Measurements from ENCODE around the gene ADAMTS14. TPM values are rescaled to one million over a fixed set of nuclear protein-coding genes. Genes with fewer than 3 reads are reported as not detected.

The ADAMTS14 gene
- total RNA-seq, 1 donor from 2014 or later, result 0.53 TPM

- no peaks in the 10 kb centered on the region for H3K9me3 ChIP-seq
- no peak for DNase-seq
- no peak for ATAC-seq
- H3K27me3 ChIP-seq (ENCODE audit: low read depth), result no peaks in the 10 kb centered on the region
- H3K4me1 ChIP-seq, result no peaks in the 10 kb centered on the region
- no peak overlapping the region for H3K27ac ChIP-seq
- no peak for TF ChIP-seq CTCF (IDR thresholded peaks at IDR 0.05)
- intact Hi-C loops (cut with DNase I), result no loop called here
- no peaks in the 10 kb centered on the region for H3K36me3 ChIP-seq
- no peak overlapping the region for H3K4me3 ChIP-seq
Measured at GRCh38 chr10:70750156-70750703, 77.9 kb downstream of the ADAMTS14 start.

- Histone ChIP-seq H3K4me1 (no peaks in the 10 kb centered on the region), H3K9me3 (no peaks in the 10 kb centered on the region), H3K36me3 (no peaks in the 10 kb centered on the region), H3K27me3 (ENCODE audit: low read depth) (no peaks in the 10 kb centered on the region), H3K4me3 (no peak overlapping the region), H3K27ac (no peak overlapping the region)
- TF ChIP-seq CTCF (IDR thresholded peaks at IDR 0.05), result no peak
- ATAC-seq (no peak), DNase-seq (no peak)
- intact Hi-C loops (cut with DNase I), result no loop called here
Measured at GRCh38 chr10:70751356-70751755, 79.0 kb downstream of the ADAMTS14 start.

GRCh38 chr10:70751991-70752390 is 79.7 kb downstream of the ADAMTS14 start:
- DNase-seq, result no peak

GRCh38 chr10:70752571-70752970 is 80.3 kb downstream of the ADAMTS14 start:
- Histone ChIP-seq H3K4me1 (no peaks in the 10 kb centered on the region), H3K27me3 (ENCODE audit: low read depth) (no peaks in the 10 kb centered on the region), H3K4me3 (no peak overlapping the region), H3K36me3 (no peaks in the 10 kb centered on the region), H3K9me3 (no peaks in the 10 kb centered on the region), H3K27ac (no peak overlapping the region)
- DNase-seq (no peak), ATAC-seq (no peak)
- intact Hi-C loops (cut with DNase I), result no loop called here
- TF ChIP-seq CTCF (IDR thresholded peaks at IDR 0.05), result no peak

More at GRCh38 chr10:70751991-70752390, 79.7 kb downstream of the ADAMTS14 start:
- intact Hi-C loops (cut with DNase I), result no loop called here
- Histone ChIP-seq H3K4me1 (no peaks in the 10 kb centered on the region), H3K9me3 (no peaks in the 10 kb centered on the region), H3K27me3 (ENCODE audit: low read depth) (no peaks in the 10 kb centered on the region), H3K4me3 (no peak overlapping the region), H3K27ac (no peak overlapping the region), H3K36me3 (no peaks in the 10 kb centered on the region)
- ATAC-seq, result no peak
- TF ChIP-seq CTCF (IDR thresholded peaks at IDR 0.05), result no peak

- TF ChIP-seq CTCF (IDR thresholded peaks at IDR 0.05), result no peak
- no peaks in the 10 kb centered on the region for H3K27me3 ChIP-seq (ENCODE audit: low read depth)
- H3K36me3 ChIP-seq, result no peaks in the 10 kb centered on the region
- intact Hi-C loops (cut with DNase I), result no loop called here
- no peak overlapping the region for H3K27ac ChIP-seq
- ATAC-seq (no peak), DNase-seq (no peak)
- H3K4me1 ChIP-seq, result no peaks in the 10 kb centered on the region
- no peaks in the 10 kb centered on the region for H3K9me3 ChIP-seq
- H3K4me3 ChIP-seq, result no peak overlapping the region
Measured at GRCh38 chr10:70753026-70753663, 80.8 kb downstream of the ADAMTS14 start.

Measured in lower lobe of right lung (tissue), 2 donors.